ENCODE results near the gene CLPX.

- no peak for TF ChIP-seq POLR2A (IDR thresholded peaks at IDR 0.05)
- no peak for TF ChIP-seq CTCF (IDR thresholded peaks at IDR 0.05)
Observed at GRCh38 chr15:65146438-65146837, 38.7 kb downstream of the CLPX start.
